GM18907 (cell line): ENCODE results near the gene IL36RN.
"Not testable (repeated sequence)": the region's sequence is repeated elsewhere in the genome, so short reads cannot be mapped to it uniquely, and the experiment has no call there.

ENCODE experiments used
- ATAC-seq: cut with Tn5 transposase; IDR thresholded peaks from one replicate; pipeline ENCODE4 v1.9.1; 2021; ENCODE audit warnings: mild to moderate bottlenecking, moderate library complexity; ENCODE audit not compliant: unreplicated experiment

IL36RN gene

DNA sequence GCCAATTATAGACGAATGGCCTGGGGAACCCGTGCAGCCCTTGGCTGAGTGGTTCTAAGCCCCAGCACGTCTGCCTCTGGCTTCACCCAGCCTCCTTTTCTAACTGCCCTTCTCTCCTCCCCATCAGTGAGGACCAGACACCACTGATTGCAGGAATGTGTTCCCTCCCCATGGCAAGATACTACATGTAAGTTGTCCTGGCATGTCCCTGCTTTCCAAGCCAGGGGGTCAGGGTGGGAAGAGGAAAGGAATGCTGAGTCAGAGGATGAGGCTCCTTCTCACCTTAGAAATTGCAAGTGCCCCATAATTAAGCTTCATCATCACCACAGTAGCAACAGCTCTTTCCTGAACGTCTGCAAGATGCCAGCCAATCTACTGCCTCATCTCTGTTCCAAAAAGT is 13.6 kb downstream of the IL36RN start:
- no peak for ATAC-seq

GRCh38 chr2:113073325-113073834 is 14.4 kb downstream of the IL36RN start:
- ATAC-seq = no peak

DNA sequence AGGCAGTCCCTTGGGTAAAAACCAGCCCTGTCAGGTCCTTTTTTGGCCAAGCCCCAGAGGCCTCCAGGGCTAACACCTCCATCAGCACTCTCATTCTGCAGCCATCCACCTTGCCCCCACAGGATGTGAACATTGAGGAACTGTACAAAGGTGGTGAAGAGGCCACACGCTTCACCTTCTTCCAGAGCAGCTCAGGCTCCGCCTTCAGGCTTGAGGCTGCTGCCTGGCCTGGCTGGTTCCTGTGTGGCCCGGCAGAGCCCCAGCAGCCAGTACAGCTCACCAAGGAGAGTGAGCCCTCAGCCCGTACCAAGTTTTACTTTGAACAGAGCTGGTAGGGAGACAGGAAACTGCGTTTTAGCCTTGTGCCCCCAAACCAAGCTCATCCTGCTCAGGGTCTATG is 16.0 kb downstream of the IL36RN start:
- no peak for ATAC-seq

- ATAC-seq = no peak
These were observed 16.6 kb downstream of the IL36RN start for GRCh38 chr2:113075600-113075999.

GRCh38 chr2:113076954-113077669 is 18.1 kb downstream of the IL36RN start:
- ATAC-seq = no peak

GRCh38 chr2:113077921-113078320 is 18.9 kb downstream of the IL36RN start:
- ATAC-seq = no peak

- no peak for ATAC-seq
These were observed 19.4 kb downstream of the IL36RN start for GRCh38 chr2:113078350-113078839.

GRCh38 chr2:113079131-113079530 is 20.1 kb downstream of the IL36RN start:
- ATAC-seq = no peak

DNA sequence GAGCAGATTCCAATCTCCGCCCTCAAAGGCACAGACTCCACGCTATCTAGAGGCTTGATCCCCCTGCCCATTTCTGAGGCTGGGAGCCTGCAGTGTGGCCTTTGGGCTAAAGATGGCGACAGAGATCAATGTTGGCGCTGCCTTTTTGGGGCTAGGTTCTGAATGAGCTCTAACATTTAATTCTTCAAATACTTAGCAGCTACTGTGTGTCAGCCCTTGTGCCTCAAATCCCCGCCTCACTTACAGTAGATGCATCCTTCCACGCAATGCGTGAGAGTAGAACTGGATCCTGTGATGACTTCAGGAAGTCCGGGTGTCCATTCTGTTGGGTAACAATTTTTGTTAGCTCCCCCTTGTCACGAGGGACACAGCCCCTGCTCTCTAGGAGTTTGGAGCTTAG is 21.1 kb downstream of the IL36RN start:
- peak; percentile 46 for ATAC-seq

GRCh38 chr2:113081488-113082210 is 22.7 kb downstream of the IL36RN start:
- no peak for ATAC-seq

DNA sequence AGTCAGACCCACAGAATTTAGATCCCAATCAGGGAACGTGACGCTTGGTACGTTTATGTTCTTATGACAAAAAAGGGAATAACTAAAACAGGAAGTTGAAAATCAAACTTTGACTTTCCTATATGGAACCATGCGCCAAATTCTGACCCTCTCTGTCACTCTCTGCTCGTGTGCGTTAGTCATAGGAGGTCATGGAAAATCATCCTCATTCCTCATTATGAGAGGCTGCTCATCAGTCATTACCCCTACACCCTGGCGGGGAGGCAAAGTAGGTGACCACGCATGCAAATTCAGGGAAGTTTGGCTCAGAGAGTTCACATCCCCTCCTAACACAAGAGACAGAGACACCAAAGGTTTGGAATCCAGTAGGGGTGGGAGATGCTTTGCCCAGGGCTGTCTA is 24.3 kb downstream of the IL36RN start:
- ATAC-seq = no peak

GRCh38 chr2:113084249-113085000 is 25.4 kb downstream of the IL36RN start:
- no peak for ATAC-seq

- no peak for ATAC-seq
These were observed 26.5 kb downstream of the IL36RN start for GRCh38 chr2:113085542-113085941.

- ATAC-seq = no peak
These were observed 29.4 kb downstream of the IL36RN start for GRCh38 chr2:113088213-113088992.

DNA sequence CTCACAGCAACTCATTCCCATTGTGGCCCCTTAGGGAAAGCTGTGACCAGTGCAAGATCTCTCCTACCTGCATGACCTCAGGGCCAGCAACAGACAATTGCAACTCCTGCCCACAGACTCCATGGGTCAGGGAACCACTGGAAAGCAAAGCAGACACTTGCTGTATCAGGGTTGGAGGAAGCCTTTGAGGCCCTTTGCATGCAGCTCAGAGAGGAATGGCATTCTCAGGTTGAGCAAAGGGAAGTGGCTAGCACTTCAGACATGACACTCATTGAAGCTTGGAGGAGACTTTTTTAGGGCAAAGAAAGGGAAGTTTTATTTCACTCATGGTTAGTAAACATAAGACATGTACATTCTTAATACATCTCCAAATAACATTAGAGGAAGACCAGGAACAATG is 30.9 kb downstream of the IL36RN start:
- no peak for ATAC-seq

GRCh38 chr2:113091231-113091896 is 32.4 kb downstream of the IL36RN start:
- ATAC-seq = no peak

GRCh38 chr2:113092864-113093612 is 34.0 kb downstream of the IL36RN start:
- ATAC-seq = no peak

DNA sequence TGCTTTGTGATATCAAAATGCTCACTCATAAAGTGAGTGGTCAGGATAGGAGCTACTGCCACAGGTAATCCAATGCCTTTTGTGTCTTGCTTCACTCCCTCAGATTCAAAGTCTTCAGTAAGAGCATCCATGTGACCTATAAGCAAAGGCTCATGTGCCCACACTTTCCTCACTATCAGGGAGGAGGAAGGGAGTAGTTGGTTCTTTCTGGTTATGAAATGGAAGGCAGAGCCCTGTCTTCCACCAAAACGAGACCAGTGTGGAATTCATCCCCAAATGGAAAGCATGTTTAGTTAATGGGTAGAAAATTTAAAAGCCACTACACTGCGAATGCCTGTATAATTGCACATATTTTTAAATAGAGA is 34.6 kb downstream of the IL36RN start:
- no peak for ATAC-seq

DNA sequence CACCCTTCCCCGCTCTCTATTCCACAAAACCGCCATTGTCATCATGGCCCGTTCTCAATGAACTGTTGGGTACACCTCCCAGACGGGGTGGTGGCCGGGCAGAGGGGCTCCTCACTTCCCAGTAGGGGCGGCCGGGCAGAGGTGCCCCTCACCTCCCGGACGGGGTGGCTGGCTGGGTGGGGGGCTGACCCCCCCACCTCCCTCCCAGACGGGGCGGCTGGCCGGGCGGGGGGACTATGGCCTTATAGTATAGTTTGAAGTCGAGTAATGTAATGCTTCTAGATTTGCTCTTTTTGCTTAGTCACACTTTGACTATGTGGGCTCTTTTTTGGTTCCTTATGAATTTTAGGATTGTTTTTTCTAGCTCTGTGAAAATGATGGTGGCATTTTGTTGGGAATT is 37.3 kb downstream of the IL36RN start:
- ATAC-seq = not testable (repeated sequence)
